CD14-positive monocyte (primary cell): ENCODE results near the gene CEP83. TPM values are rescaled to one million over a fixed set of nuclear protein-coding genes. Genes with fewer than 3 reads are reported as not detected.
A peak's percentile ranks its signal among the peaks of the same experiment; 100 is the strongest.

ENCODE experiments used
- DNase-seq, 3 donors: peaks; one replicate each; pipeline ENCODE4 v3.0.0-alpha.2; 2011 to 2022
- H2AFZ ChIP-seq: 2 replicates; pipeline ENCODE4 v1.6.0; 2012; ENCODE audit warnings: mild to moderate bottlenecking, low read depth, low read length, inconsistent platforms; ENCODE audit not compliant: insufficient read depth, poor library complexity, severe bottlenecking
- H3K27ac ChIP-seq, 2 donors: 1 replicate in 1 of 2; 2 replicates in 1 of 2; pipeline ENCODE4 v1.5.1; 2012 to 2013; ENCODE audit warnings: low read length in 2 of 2, control low read depth in 1 of 2, inconsistent platforms in 1 of 2, low read depth in 1 of 2, mild to moderate bottlenecking in 1 of 2
- H3K27me3 ChIP-seq, 2 donors: one replicate each; pipeline versions ENCODE4 v1.6.0 to v1.6.1; 2011 to 2013; ENCODE audit warnings: low read length in 2 of 2; ENCODE audit not compliant: control insufficient read depth in 2 of 2, insufficient read depth in 2 of 2
- H3K36me3 ChIP-seq, 2 donors: replicated peaks in 1 of 2; 1 replicate in 1 of 2; 2 replicates in 1 of 2; pipeline versions ENCODE4 v1.5.1 to v1.6.1; 2012 to 2013; ENCODE audit warnings: low read length in 2 of 2, control low read depth in 1 of 2, inconsistent platforms in 1 of 2, mild to moderate bottlenecking in 1 of 2; ENCODE audit not compliant: insufficient read depth in 2 of 2, control insufficient read depth in 1 of 2
- H3K4me1 ChIP-seq, 2 donors: 1 replicate in 1 of 2; 2 replicates in 1 of 2; pipeline versions ENCODE4 v1.5.1 to v1.6.1; 2012 to 2013; ENCODE audit warnings: low read length in 2 of 2, control low read depth in 1 of 2, inconsistent platforms in 1 of 2, mild to moderate bottlenecking in 1 of 2, moderate library complexity in 1 of 2; ENCODE audit not compliant: insufficient read depth in 2 of 2, control insufficient read depth in 1 of 2
- H3K4me2 ChIP-seq: replicated peaks from 2 replicates; pipeline ENCODE3; 2012; ENCODE audit warnings: low read length, moderate library complexity, mild to moderate bottlenecking; ENCODE audit not compliant: poor library complexity, severe bottlenecking; ENCODE audit errors: extremely low read depth
- H3K4me3 ChIP-seq, 3 experiments: fragments of 200-600 bp in 1 of 3; sonication (generic) in 1 of 3; replicated peaks in 1 of 3; 1 replicate in 2 of 3; 2 replicates in 1 of 3; pipeline ENCODE4 v1.5.1; 2011 to 2013; ENCODE audit warnings: low read length in 3 of 3, mild to moderate bottlenecking in 3 of 3, control low read depth in 2 of 3, low read depth in 2 of 3, inconsistent platforms in 1 of 3, moderate library complexity in 1 of 3
- H3K79me2 ChIP-seq: 2 replicates; pipeline ENCODE4 v1.6.0; 2012; ENCODE audit warnings: mild to moderate bottlenecking, control low read depth, inconsistent platforms, low read length, moderate library complexity; ENCODE audit not compliant: insufficient read depth
- H3K9ac ChIP-seq: 2 replicates; pipeline ENCODE4 v1.6.0; 2017; ENCODE audit warnings: low read length, mild to moderate bottlenecking; ENCODE audit not compliant: insufficient read depth, poor library complexity, severe bottlenecking
- H3K9me3 ChIP-seq, 2 donors: replicated peaks in 1 of 2; 1 replicate in 1 of 2; 2 replicates in 1 of 2; pipeline versions ENCODE4 v1.5.1 to v1.6.1; 2012 to 2013; ENCODE audit warnings: low read length in 2 of 2, control low read depth in 1 of 2; ENCODE audit not compliant: control insufficient read depth in 1 of 2, insufficient read depth in 1 of 2
- H4K20me1 ChIP-seq: 2 replicates; pipeline ENCODE4 v1.6.0; 2012; ENCODE audit warnings: mild to moderate bottlenecking, low read length, control low read depth, moderate library complexity; ENCODE audit not compliant: insufficient read depth
- H3K27ac Mint-ChIP-seq, 7 donors: one replicate each; pipeline ENCODE4 v1.8.0; 2020; ENCODE audit warnings: mild to moderate bottlenecking in 7 of 7, mixed read lengths in 7 of 7, moderate library complexity in 6 of 7, inconsistent platforms in 2 of 7
- H3K27me3 Mint-ChIP-seq, 3 donors: one replicate each; pipeline ENCODE4 v1.8.0; 2021 to 2022; ENCODE audit warnings: low read depth in 3 of 3, mild to moderate bottlenecking in 3 of 3, mixed read lengths in 3 of 3, moderate library complexity in 3 of 3, inconsistent platforms in 1 of 3
- H3K36me3 Mint-ChIP-seq, 2 donors: one replicate each; pipeline ENCODE4 v1.8.0; 2020; ENCODE audit warnings: mixed read lengths in 2 of 2, inconsistent platforms in 1 of 2, mild to moderate bottlenecking in 1 of 2
- H3K4me1 Mint-ChIP-seq: one replicate; pipeline ENCODE4 v1.8.0; 2020; ENCODE audit warnings: mild to moderate bottlenecking, mixed read lengths
- H3K4me3 Mint-ChIP-seq, 2 donors: one replicate each; pipeline ENCODE4 v1.8.0; 2020; ENCODE audit warnings: mild to moderate bottlenecking in 2 of 2, mixed read lengths in 2 of 2, moderate library complexity in 1 of 2
- H3K9me3 Mint-ChIP-seq, 7 donors: one replicate each; pipeline ENCODE4 v1.8.0; 2020 to 2022; ENCODE audit warnings: mixed read lengths in 7 of 7, mild to moderate bottlenecking in 6 of 7, moderate library complexity in 6 of 7, inconsistent platforms in 2 of 7
- WGBS: methylation state at CpG from one replicate; pipeline ENCODE4 v1.1.5; 2013; ENCODE audit warnings: missing lambda C conversion rate; ENCODE audit not compliant: insufficient coverage; 5-methylcytosine and 5-hydroxymethylcytosine counted together
- intact Hi-C, 2 donors: fragments of 100-400 bp; cut with micrococcal nuclease; formaldehyde crosslinking; loops; one replicate each; pipeline versions ENCODE4 v1.15.0 to v1.15.1; 2023
- polyA plus RNA-seq, 3 donors: library from polyadenylated mRNA; depleted of rRNA in 1 of 3; unstranded in 2 of 3; stranded (reverse) in 1 of 3; fragments of 300-500 nt in 2 of 3; fragments of >200 nt in 1 of 3; fragmentation: Illumina TruSeq in 2 of 3; gene quantifications; 1 replicate in 2 of 3; 2 replicates in 1 of 3; pipeline ENCODE4 v1.2.3, GENCODE V29; 2012 to 2021
- TF ChIP-seq, protein P1 (sequence below): fragments of 200-600 bp; IDR thresholded peaks from one replicate; pipeline ENCODE4 v1.8.0; 2022; ENCODE audit warnings: antibody characterized with exemption, mild to moderate bottlenecking

Gene CEP83
- polyA plus RNA-seq, 3 donors, result 0.73 to 3.1 (median 1.0) TPM

DNA sequence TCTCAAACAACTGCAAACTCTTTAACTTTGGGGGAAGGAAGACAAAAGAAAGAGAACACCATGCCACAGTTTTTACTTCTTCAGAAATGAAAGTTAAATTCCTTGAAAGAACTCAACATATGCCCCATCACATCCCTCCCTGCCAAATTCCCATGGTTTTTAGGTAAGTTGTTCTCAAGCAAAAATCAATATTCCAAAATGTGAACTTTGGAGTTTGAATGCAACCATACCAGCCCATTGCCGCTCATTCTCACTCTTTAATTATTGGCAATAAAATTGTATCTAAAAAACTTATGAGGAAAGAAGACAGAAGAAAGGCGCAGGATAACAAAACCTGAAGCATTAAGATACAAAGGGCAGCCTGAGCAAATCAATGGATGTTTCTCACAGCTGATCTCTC is 31.8 kb upstream of the CEP83 start:
- Histone ChIP-seq H3K9ac (no peak overlapping the region), H3K4me3 (no peak overlapping the region), H3K27ac (no peak overlapping the region), H3K4me2 (no peak overlapping the region), H3K9me3 (no peaks in the 10 kb centered on the region), H3K79me2 (no peaks in the 10 kb centered on the region), H3K4me1 (no peaks in the 10 kb centered on the region), H4K20me1 (no peaks in the 10 kb centered on the region), H3K27me3 (no peaks in the 10 kb centered on the region), H3K36me3 (no peaks in the 10 kb centered on the region), H2AFZ (no peak overlapping the region)
- Mint-ChIP-seq H3K36me3 (no peaks in the 10 kb centered on the region), H3K27ac (no peak overlapping the region), H3K27me3 (no peaks in the 10 kb centered on the region), H3K4me3 (no peak overlapping the region), H3K9me3 (peaks cover 0 to 2% (median 0%) of the 10 kb centered on the region in 7 donors), H3K4me1 (peaks cover 4% of the 10 kb centered on the region)
- no peak for DNase-seq
- intact Hi-C loops, result no loop called here
- TF ChIP-seq, protein P1, sequence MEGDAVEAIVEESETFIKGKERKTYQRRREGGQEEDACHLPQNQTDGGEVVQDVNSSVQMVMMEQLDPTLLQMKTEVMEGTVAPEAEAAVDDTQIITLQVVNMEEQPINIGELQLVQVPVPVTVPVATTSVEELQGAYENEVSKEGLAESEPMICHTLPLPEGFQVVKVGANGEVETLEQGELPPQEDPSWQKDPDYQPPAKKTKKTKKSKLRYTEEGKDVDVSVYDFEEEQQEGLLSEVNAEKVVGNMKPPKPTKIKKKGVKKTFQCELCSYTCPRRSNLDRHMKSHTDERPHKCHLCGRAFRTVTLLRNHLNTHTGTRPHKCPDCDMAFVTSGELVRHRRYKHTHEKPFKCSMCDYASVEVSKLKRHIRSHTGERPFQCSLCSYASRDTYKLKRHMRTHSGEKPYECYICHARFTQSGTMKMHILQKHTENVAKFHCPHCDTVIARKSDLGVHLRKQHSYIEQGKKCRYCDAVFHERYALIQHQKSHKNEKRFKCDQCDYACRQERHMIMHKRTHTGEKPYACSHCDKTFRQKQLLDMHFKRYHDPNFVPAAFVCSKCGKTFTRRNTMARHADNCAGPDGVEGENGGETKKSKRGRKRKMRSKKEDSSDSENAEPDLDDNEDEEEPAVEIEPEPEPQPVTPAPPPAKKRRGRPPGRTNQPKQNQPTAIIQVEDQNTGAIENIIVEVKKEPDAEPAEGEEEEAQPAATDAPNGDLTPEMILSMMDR, result no peak
- no CpG with 5 or more reads among the region's 2 CpGs for WGBS

DNA sequence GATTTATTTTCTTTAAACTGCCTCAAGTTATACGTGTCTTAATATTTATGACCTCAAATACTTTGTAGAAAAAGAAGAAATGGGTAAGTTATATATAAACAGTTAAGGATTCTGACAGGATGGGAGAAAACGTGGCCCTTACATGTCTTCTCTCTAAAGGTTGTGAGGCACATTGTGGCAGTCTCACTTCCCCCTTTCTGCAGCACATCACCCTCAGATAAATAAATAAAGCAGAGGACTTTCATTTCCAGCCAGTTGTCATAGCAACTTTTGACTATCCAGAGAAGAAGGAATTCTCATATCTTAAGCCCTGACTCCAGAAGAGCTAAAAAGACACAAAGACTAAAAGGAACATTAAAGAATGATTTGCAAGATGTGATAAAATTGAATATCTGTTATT is 28.8 kb upstream of the CEP83 start:
- peaks cover 4% of the 10 kb centered on the region for H3K4me1 Mint-ChIP-seq
- Histone ChIP-seq H3K36me3 (no peaks in the 10 kb centered on the region), H3K4me3 (no peak overlapping the region), H3K9me3 (no peaks in the 10 kb centered on the region), H3K4me1 (no peaks in the 10 kb centered on the region), H3K27me3 (no peaks in the 10 kb centered on the region), H3K4me2 (no peak overlapping the region), H3K9ac (no peak overlapping the region), H4K20me1 (no peaks in the 10 kb centered on the region), H2AFZ (no peak overlapping the region), H3K27ac (no peak overlapping the region), H3K79me2 (no peaks in the 10 kb centered on the region)
- intact Hi-C loops, result no loop called here
- peaks cover 0 to 3% (median 0%) of the 10 kb centered on the region in 7 donors for H3K9me3 Mint-ChIP-seq
- peak in 2 of 3 donors; percentile 2 to 5 for DNase-seq
- no peaks in the 10 kb centered on the region for H3K27me3 Mint-ChIP-seq
- H3K4me3 Mint-ChIP-seq, result no peak overlapping the region
- no peak overlapping the region for H3K27ac Mint-ChIP-seq
- TF ChIP-seq, protein P1, result no peak
- H3K36me3 Mint-ChIP-seq, result no peaks in the 10 kb centered on the region
- no CpG with 5 or more reads among the region's 2 CpGs for WGBS
